ENCODE results near the gene ZNF236.

Gene ZNF236

DNA sequence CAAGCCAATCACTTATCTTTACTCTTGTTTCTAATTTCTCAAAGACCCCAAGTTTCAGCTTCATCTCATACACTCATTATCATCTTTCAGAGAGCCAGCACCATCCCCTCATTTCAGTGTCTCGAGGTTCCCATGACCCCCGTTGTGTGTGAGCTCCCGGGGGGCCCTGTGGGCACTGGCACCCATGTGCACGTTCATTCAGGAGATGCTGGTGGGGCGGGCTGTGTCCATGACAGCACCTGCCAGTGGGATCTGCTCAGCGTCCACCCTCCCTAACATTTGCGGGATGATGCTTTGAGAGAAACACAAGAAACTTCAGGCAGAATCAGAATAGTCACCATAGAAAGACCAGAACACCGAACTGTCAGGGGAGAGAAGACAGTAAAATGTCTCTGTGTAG is 189.8 kb downstream of the ZNF236 start:
- no peak for DNase-seq (ENCODE audit: low read depth)
- TF ChIP-seq, protein P1, sequence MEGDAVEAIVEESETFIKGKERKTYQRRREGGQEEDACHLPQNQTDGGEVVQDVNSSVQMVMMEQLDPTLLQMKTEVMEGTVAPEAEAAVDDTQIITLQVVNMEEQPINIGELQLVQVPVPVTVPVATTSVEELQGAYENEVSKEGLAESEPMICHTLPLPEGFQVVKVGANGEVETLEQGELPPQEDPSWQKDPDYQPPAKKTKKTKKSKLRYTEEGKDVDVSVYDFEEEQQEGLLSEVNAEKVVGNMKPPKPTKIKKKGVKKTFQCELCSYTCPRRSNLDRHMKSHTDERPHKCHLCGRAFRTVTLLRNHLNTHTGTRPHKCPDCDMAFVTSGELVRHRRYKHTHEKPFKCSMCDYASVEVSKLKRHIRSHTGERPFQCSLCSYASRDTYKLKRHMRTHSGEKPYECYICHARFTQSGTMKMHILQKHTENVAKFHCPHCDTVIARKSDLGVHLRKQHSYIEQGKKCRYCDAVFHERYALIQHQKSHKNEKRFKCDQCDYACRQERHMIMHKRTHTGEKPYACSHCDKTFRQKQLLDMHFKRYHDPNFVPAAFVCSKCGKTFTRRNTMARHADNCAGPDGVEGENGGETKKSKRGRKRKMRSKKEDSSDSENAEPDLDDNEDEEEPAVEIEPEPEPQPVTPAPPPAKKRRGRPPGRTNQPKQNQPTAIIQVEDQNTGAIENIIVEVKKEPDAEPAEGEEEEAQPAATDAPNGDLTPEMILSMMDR (IDR thresholded peaks at IDR 0.05; ENCODE audit: control insufficient read depth, extremely low read depth, insufficient read depth), result no peak
- no peak overlapping the region for H3K4me3 ChIP-seq (ENCODE audit: low read depth, low read length)

DNA sequence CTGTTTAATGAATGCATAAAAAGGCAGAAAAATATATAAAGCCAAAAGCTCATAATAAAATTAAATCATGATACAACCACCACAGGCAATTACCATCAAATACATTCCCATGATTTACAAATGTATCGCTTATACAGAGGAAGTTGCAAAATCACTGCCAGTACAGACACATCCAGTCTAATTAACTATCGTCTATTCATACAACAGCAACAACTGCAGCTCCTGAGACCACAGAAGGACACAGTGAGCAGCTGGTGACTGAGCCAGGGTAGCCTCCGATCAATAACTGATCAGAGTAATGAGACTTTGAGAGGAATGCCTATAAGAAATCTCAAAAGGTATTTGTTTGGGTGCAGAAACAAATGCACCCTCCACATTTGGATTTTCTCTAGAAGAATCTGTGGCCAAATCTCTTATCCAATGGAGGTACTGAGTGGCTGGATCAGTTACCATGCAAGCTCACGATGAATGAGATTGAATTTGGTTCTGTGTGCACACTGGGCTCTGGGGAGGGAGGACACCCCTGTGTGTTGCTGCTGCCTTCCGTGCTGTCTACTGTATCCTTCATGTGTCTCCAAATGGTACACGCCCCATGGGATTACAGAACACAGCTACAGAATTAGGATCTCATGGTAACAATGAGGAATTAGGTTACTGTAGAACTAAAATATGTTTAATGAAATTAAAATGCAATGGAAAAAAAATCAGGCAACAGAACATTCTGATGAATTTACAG is 190.6 kb downstream of the ZNF236 start:
- H3K4me3 ChIP-seq (ENCODE audit: low read depth, low read length), result no peak overlapping the region
- no peak for DNase-seq (ENCODE audit: low read depth)
- TF ChIP-seq, protein P1 (IDR thresholded peaks at IDR 0.05; ENCODE audit: control insufficient read depth, extremely low read depth, insufficient read depth), result no peak

DNA sequence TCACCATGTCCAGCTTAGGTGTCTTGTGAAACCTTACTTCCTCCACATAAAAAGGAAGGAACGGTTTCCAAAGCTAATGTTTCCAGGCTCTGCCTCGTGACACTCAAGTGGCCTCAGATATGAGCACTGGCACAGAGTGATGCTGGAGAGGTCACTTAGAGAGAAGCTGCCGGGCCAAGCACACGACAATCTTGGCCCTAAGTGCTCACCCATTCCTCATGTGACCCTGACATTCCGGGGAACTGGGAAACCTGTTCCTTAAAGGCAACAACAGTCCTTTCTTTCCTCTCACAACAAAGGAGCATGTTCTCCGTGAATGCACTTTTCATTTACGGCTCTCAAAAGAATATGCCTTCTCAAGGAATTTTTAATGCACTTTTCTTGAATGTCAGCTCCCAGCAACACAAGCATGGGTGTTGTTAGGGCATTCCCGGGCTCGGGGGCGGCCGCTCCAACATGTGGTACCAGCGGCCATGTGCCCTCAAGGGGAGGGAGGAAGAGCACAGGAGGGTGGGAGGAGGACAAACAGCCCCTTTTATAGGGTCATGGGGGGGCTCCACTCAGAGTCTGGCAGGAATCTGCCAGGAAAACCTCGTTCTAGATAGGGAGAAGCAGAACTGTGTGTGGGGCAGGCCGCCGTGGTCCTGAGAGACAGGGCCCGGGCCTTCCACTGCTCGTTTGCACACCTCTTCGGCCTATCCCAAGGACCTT is 191.6 kb downstream of the ZNF236 start:
- DNase-seq (ENCODE audit: low read depth), result peak; percentile 51
- H3K4me3 ChIP-seq (ENCODE audit: low read depth, low read length), result no peak overlapping the region
- TF ChIP-seq, protein P1 (IDR thresholded peaks at IDR 0.05; ENCODE audit: control insufficient read depth, extremely low read depth, insufficient read depth), result no peak

DNA sequence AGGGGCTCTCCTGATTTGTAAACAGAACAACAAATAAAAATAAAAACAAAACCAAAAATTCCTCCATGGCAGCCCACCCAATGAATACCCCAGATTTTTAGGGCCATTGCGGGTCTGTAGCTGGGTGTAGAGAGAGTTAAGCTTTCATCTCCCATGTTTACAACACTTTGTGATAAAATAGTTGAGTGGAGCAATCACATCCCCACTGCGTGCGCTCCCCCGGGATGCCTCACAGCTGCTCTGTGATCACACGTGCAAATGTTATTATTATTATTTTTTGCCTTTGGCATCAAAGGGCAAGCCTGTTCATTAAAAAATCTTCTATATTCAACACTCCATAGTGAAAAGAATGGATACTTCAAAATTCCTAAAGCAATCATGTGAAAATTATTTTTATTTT is 192.2 kb downstream of the ZNF236 start:
- TF ChIP-seq, protein P1 (IDR thresholded peaks at IDR 0.05; ENCODE audit: control insufficient read depth, extremely low read depth, insufficient read depth), result no peak
- H3K4me3 ChIP-seq (ENCODE audit: low read depth, low read length), result no peak overlapping the region
- no peak for DNase-seq (ENCODE audit: low read depth)

DNA sequence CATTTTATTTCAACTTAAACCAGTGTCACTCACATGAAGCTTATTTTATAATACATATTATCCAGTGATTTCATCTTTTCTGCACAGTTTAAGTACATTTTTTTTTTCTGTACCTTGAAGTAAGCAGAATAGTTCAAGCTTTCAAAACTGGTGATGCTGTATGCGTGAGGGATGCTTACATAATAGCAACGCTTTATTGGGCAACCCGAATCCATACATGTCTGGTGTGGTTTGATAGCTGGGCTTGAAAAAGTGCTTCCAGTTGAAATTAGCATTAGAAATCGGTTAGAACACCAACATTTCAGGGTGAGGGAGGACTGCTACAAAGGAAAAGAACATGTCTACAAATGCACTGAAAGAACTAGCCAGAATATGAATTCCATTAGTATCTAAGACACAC is 192.8 kb downstream of the ZNF236 start:
- no peak for DNase-seq (ENCODE audit: low read depth)
- H3K4me3 ChIP-seq (ENCODE audit: low read depth, low read length), result no peak overlapping the region
- TF ChIP-seq, protein P1 (IDR thresholded peaks at IDR 0.05; ENCODE audit: control insufficient read depth, extremely low read depth, insufficient read depth), result no peak

DNA sequence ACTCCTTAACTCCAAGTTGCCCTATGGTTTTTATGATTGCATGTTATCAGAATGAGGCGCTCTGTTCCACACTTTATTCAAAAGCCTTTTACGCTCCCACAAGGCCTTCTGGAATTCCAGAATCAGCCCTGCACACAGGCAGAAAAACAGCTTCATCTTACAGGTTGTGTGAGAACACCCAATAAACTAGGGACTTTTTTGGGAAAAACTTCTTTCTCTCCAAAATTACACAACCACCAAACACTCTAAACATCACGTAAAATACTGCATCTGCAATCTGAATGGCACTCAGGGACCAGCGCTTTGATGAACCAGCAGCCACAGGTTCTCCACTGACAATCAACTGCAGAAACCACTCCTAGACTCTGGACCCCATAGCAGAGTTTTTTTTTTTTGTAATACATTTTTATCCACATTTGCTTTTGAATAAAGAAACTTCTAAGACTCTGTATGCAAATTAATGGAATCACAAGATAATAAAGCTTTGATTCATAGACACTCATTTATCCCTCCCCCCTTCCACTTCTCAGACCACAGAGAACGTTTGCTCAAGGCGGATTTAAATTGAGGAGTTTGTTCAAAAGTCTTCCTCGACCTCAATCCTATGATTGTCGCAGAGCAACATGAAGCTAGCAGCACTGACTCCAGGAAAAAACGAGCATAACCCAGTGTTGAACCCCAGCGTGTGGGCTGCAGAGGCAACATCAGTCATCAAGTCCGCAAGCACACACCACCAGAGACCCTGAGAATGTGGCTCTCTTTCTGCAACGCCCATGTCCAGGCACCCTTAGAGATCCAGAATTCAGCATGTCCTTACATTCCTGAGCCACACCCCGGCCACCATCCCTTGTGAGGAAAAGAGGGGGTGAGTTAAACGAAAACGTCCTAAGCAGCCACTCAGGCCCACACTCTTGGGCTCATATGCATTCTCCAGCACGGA is 193.7 kb downstream of the ZNF236 start:
- no peak overlapping the region for H3K4me3 ChIP-seq (ENCODE audit: low read depth, low read length)
- no peak for DNase-seq (ENCODE audit: low read depth)
- TF ChIP-seq, protein P1 (IDR thresholded peaks at IDR 0.05; ENCODE audit: control insufficient read depth, extremely low read depth, insufficient read depth), result no peak

Measured in LNCaP clone FGC (cell line).